NT2/D1 (cell line): ENCODE data around the gene GPALPP1.

Experiments
- YY1 ChIP-seq: IDR thresholded peaks from 2 replicates; pipeline ENCODE4 v1.6.1; 2011; ENCODE audit not compliant: insufficient read length, insufficient read depth
- ZNF274 ChIP-seq: IDR thresholded peaks from 2 replicates; pipeline ENCODE4 v1.6.1; 2011; ENCODE audit warnings: mild to moderate bottlenecking, low read depth, low read length

DNA sequence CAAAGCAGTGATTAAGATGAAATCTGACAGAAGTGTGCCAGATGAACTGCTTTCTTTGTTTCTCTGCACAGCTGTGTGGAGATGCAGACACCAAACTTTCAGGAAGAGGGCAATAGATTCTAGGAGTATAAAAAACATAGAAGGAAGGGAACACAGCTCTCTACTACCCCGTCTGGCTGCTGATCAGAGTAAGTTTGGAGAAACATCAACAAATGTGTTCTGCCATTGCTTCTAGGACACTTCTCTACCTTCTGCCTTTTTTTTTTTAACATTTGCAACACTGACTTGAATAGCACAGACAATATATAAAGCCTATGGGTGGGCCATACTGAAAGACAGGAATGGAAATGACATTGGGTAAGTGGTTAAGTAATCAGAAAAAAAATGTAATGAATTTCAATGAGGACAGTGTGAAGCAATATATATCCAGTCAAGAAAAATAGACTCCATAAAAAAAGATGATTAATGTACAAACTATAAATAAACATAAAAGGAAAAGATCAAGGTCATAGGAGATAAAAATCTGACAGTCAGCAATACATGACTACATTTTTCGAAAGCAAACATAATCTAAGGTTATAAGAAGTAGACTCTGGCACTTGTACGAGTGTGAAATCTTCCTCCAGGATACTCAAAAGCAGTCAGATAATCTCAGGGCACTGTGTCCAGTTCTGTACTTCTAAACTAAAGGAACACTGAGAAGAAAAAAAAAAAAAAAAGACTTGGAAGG lies 21.5 kb upstream of the GPALPP1 start:
- no peak for TF ChIP-seq YY1
- no peak for TF ChIP-seq ZNF274
